GM12892 (cell line): ENCODE data around the gene HECW1.

Source experiments
- POLR2A ChIP-seq: IDR thresholded peaks from 2 replicates; pipeline ENCODE4 v1.6.1; 2011; ENCODE audit warnings: low read depth, low read length, control low read depth
- POLR2AphosphoS5 ChIP-seq: IDR thresholded peaks from 2 replicates; pipeline ENCODE4 v1.6.1; 2011; ENCODE audit warnings: low read depth, low read length, control low read depth
- TAF1 ChIP-seq: IDR thresholded peaks from 2 replicates; pipeline ENCODE4 v1.6.1; 2011; ENCODE audit warnings: low read depth, mild to moderate bottlenecking, control low read depth, low read length, borderline replicate concordance

- TF ChIP-seq POLR2A, result no peak
- no peak for TF ChIP-seq POLR2AphosphoS5
- no peak for TF ChIP-seq TAF1
These were observed 425.9 kb downstream of the HECW1 start for GRCh38 chr7:43538404-43538771.
